HepG2 (cell line): Measurements from ENCODE around the gene CTNNAL1. TPM values are rescaled to one million over a fixed set of nuclear protein-coding genes. Genes with fewer than 3 reads are reported as not detected.

Source experiments
- FOXK2 ChIP-seq: fragments of 450-650 bp; IDR thresholded peaks from 2 replicates; pipeline ENCODE4 v1.6.1; 2016
- HNRNPUL1 ChIP-seq: fragments of 200-400 bp; formaldehyde crosslinking; IDR thresholded peaks from 2 replicates; pipeline ENCODE4 v1.6.1; 2017; ENCODE audit warnings: low read depth, mild to moderate bottlenecking, low read length, moderate library complexity
- MEF2D ChIP-seq: sonication (generic); formaldehyde crosslinking; IDR thresholded peaks from 2 replicates; pipeline ENCODE4 v1.5.1; 2020; ENCODE audit warnings: mild to moderate bottlenecking, missing genetic modification reagents
- NFATC3 ChIP-seq: sonication (generic); formaldehyde crosslinking; IDR thresholded peaks from 2 replicates; pipeline ENCODE4 v1.5.1; 2020; ENCODE audit warnings: mild to moderate bottlenecking, missing genetic modification reagents
- NKX3-1 ChIP-seq: sonication (generic); formaldehyde crosslinking; IDR thresholded peaks from 2 replicates; pipeline ENCODE4 v1.5.0; 2020; ENCODE audit warnings: missing genetic modification reagents
- NRL ChIP-seq: sonication (generic); formaldehyde crosslinking; IDR thresholded peaks from 2 replicates; pipeline ENCODE4 v1.5.0; 2020; ENCODE audit warnings: missing genetic modification reagents, mild to moderate bottlenecking, moderate library complexity, borderline replicate concordance
- PHB2 ChIP-seq: fragments of 450-650 bp; IDR thresholded peaks from 2 replicates; pipeline ENCODE4 v1.6.1; 2018; ENCODE audit not compliant: partially characterized antibody
- RAD51 ChIP-seq: fragments of 450-650 bp; IDR thresholded peaks from 2 replicates; pipeline ENCODE4 v1.6.1; 2016; ENCODE audit warnings: borderline replicate concordance
- SCMH1 ChIP-seq: sonication (generic); formaldehyde crosslinking; IDR thresholded peaks from 2 replicates; pipeline ENCODE4 v1.9.0; 2021; ENCODE audit warnings: missing genetic modification reagents, mild to moderate bottlenecking, borderline replicate concordance
- SOX5 ChIP-seq: IDR thresholded peaks from 2 replicates; pipeline ENCODE4 v1.6.1; 2016; ENCODE audit warnings: borderline replicate concordance
- SP5 ChIP-seq: IDR thresholded peaks from 2 replicates; pipeline ENCODE4 v1.6.1; 2016; ENCODE audit warnings: low read depth, borderline replicate concordance
- TCF7L2 ChIP-seq: IDR thresholded peaks from 2 replicates; pipeline ENCODE4 v1.6.1; 2011; ENCODE audit warnings: mild to moderate bottlenecking, low read depth, low read length, moderate library complexity
- XBP1 ChIP-seq: sonication (generic); formaldehyde crosslinking; IDR thresholded peaks from 2 replicates; pipeline ENCODE4 v1.5.0; 2020; ENCODE audit warnings: missing genetic modification reagents
- ZMYM4 ChIP-seq: sonication (generic); formaldehyde crosslinking; IDR thresholded peaks from 2 replicates; pipeline ENCODE4 v1.8.1; 2023; ENCODE audit warnings: mild to moderate bottlenecking, missing genetic modification reagents
- ZNF232 ChIP-seq: sonication (generic); formaldehyde crosslinking; IDR thresholded peaks from 2 replicates; pipeline ENCODE4 v1.4.0; 2020; ENCODE audit warnings: missing genetic modification reagents, borderline replicate concordance
- ZNF251 ChIP-seq: sonication (generic); formaldehyde crosslinking; IDR thresholded peaks from 2 replicates; pipeline ENCODE4 v1.9.0; 2021; ENCODE audit warnings: mild to moderate bottlenecking, missing genetic modification reagents
- ZNF260 ChIP-seq: sonication (generic); formaldehyde crosslinking; IDR thresholded peaks from 2 replicates; pipeline ENCODE4 v1.4.0; 2020; ENCODE audit warnings: missing genetic modification reagents, low read depth, mild to moderate bottlenecking, borderline replicate concordance
- ZNF460 ChIP-seq: sonication (generic); formaldehyde crosslinking; IDR thresholded peaks from 2 replicates; pipeline ENCODE4 v1.5.1; 2020; ENCODE audit warnings: missing genetic modification reagents, mild to moderate bottlenecking, borderline replicate concordance
- ZNF878 ChIP-seq: sonication (generic); formaldehyde crosslinking; IDR thresholded peaks from 2 replicates; pipeline ENCODE4 v1.8.1; 2023; ENCODE audit warnings: mild to moderate bottlenecking, missing genetic modification reagents, moderate library complexity
- ZSCAN31 ChIP-seq: sonication (generic); formaldehyde crosslinking; IDR thresholded peaks from 2 replicates; pipeline ENCODE4 v1.5.0; 2020; ENCODE audit warnings: low read depth, mild to moderate bottlenecking, missing genetic modification reagents
- polyA plus RNA-seq, 8 experiments: library from polyadenylated mRNA; depleted of rRNA in 3 of 8; stranded (reverse) in 7 of 8; unstranded in 1 of 8; fragments of >200 nt; fragmentation: Illumina TruSeq in 4 of 8; extraction: Trizol in 4 of 8; gene quantifications; 2 replicates each; pipeline versions ENCODE4 v1.2.1 to v1.2.3, GENCODE V29; 2011 to 2016; ENCODE audit warnings: low read depth in 4 of 8, missing spikeins in 1 of 8, mixed read lengths in 1 of 8; ENCODE audit not compliant: insufficient read depth in 1 of 8
- total RNA-seq, 5 experiments: library from RNA; depleted of rRNA; stranded (reverse); fragments of >200 nt; fragmentation: Illumina TruSeq; extraction: Trizol; gene quantifications; 2 replicates each; pipeline ENCODE4 v1.2.3, GENCODE V29; 2016; ENCODE audit warnings: low read depth in 1 of 5
- TF ChIP-seq, protein P1 (sequence below): sonication (generic); formaldehyde crosslinking; IDR thresholded peaks from 2 replicates; pipeline ENCODE4 v1.5.0; 2020; ENCODE audit warnings: missing genetic modification reagents
- TF ChIP-seq, protein P2 (sequence below): IDR thresholded peaks from 2 replicates; pipeline ENCODE4 v1.6.1; 2012; ENCODE audit warnings: inconsistent platforms
- TF ChIP-seq, protein P3 (sequence below): IDR thresholded peaks from 2 replicates; pipeline ENCODE4 v1.4.0; 2020; ENCODE audit warnings: mild to moderate bottlenecking, missing genetic modification reagents
- TF ChIP-seq, protein P4 (sequence below): sonication (generic); formaldehyde crosslinking; IDR thresholded peaks from 2 replicates; pipeline ENCODE4 v1.4.0; 2020; ENCODE audit warnings: mild to moderate bottlenecking, missing genetic modification reagents

CTNNAL1 gene
- total and polyA plus RNA-seq, 2 of the 13 experiments (the other 11 are each of a cell fraction or from before 2014, with no cell fraction given), result 32.0 to 162 TPM

DNA sequence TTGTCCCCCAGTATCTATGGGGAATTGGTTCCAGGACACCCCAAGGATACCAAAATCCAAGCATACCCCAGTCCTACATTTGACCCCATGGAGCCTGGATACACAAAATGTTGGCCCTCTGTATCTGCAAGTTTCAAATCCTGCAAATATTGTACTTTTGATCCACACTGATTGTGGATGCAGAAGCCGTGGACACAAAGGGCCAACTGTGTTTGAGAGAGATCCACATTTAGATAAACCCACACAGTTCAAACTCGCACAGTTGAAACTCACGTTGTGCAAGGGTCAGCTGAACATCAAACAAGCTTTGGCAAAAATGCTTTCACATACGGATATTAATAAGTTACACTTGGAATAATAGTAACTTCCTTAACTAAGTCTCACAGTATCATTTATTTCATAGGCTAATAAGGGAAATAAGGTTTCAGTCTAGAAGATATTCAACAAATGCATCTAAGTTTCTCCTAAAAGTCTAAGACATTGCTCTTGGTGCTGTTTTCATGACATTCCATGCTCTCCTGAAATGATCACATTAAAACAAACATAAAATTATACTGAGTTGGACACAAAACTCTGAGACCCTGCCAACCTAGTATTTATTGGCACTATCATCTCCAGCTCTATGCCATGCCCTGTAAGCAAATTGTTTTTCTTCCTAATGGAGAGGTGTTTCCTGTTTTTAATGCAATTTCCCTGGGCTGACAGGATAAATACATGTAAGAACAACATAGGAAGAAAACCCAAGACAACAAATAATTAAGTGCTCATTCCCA lies 118.9 kb downstream of the CTNNAL1 start (continued):
- TF ChIP-seq SCMH1 (CRISPR knock-in tag), result no peak
- TF ChIP-seq XBP1 (CRISPR knock-in tag), result no peak
- TF ChIP-seq HNRNPUL1, result no peak
- TF ChIP-seq TCF7L2, result no peak
- TF ChIP-seq, protein P1, sequence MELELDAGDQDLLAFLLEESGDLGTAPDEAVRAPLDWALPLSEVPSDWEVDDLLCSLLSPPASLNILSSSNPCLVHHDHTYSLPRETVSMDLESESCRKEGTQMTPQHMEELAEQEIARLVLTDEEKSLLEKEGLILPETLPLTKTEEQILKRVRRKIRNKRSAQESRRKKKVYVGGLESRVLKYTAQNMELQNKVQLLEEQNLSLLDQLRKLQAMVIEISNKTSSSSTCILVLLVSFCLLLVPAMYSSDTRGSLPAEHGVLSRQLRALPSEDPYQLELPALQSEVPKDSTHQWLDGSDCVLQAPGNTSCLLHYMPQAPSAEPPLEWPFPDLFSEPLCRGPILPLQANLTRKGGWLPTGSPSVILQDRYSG (CRISPR knock-in tag), result no peak
- no peak for TF ChIP-seq NRL
- TF ChIP-seq, protein P2, sequence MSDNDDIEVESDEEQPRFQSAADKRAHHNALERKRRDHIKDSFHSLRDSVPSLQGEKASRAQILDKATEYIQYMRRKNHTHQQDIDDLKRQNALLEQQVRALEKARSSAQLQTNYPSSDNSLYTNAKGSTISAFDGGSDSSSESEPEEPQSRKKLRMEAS, result peak; percentile 58
- no peak for TF ChIP-seq FOXK2
- peak; percentile 63 for TF ChIP-seq ZSCAN31
- TF ChIP-seq ZNF878, result 0 out of 2 replicates have a peak, but pooled peaks have one; percentile 50
- TF ChIP-seq, protein P3, sequence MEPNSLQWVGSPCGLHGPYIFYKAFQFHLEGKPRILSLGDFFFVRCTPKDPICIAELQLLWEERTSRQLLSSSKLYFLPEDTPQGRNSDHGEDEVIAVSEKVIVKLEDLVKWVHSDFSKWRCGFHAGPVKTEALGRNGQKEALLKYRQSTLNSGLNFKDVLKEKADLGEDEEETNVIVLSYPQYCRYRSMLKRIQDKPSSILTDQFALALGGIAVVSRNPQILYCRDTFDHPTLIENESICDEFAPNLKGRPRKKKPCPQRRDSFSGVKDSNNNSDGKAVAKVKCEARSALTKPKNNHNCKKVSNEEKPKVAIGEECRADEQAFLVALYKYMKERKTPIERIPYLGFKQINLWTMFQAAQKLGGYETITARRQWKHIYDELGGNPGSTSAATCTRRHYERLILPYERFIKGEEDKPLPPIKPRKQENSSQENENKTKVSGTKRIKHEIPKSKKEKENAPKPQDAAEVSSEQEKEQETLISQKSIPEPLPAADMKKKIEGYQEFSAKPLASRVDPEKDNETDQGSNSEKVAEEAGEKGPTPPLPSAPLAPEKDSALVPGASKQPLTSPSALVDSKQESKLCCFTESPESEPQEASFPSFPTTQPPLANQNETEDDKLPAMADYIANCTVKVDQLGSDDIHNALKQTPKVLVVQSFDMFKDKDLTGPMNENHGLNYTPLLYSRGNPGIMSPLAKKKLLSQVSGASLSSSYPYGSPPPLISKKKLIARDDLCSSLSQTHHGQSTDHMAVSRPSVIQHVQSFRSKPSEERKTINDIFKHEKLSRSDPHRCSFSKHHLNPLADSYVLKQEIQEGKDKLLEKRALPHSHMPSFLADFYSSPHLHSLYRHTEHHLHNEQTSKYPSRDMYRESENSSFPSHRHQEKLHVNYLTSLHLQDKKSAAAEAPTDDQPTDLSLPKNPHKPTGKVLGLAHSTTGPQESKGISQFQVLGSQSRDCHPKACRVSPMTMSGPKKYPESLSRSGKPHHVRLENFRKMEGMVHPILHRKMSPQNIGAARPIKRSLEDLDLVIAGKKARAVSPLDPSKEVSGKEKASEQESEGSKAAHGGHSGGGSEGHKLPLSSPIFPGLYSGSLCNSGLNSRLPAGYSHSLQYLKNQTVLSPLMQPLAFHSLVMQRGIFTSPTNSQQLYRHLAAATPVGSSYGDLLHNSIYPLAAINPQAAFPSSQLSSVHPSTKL (CRISPR knock-in tag), result peak; percentile 98
- peak; percentile 90 for TF ChIP-seq SOX5 (CRISPR knock-in tag)
- TF ChIP-seq ZMYM4, result peak; percentile 54; the same call in 1 of the 2 replicates
- TF ChIP-seq ZNF260 (CRISPR knock-in tag), result no peak
- TF ChIP-seq, protein P4, sequence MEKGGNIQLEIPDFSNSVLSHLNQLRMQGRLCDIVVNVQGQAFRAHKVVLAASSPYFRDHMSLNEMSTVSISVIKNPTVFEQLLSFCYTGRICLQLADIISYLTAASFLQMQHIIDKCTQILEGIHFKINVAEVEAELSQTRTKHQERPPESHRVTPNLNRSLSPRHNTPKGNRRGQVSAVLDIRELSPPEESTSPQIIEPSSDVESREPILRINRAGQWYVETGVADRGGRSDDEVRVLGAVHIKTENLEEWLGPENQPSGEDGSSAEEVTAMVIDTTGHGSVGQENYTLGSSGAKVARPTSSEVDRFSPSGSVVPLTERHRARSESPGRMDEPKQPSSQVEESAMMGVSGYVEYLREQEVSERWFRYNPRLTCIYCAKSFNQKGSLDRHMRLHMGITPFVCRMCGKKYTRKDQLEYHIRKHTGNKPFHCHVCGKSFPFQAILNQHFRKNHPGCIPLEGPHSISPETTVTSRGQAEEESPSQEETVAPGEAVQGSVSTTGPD, result 0 out of 2 replicates have a peak, but pooled peaks have one; percentile 53
- no peak; the same call in 1 of the 2 replicates for TF ChIP-seq ZNF460 (CRISPR knock-in tag)
- peak; percentile 55; the same call in 1 of the 2 replicates for TF ChIP-seq ZNF232
- TF ChIP-seq SP5 (CRISPR knock-in tag), result 0 out of 2 replicates have a peak, but pooled peaks have one; percentile 30
- TF ChIP-seq PHB2, result no peak
- peak; percentile 84 for TF ChIP-seq MEF2D
- TF ChIP-seq ZNF251 (CRISPR knock-in tag), result no peak
- no peak for TF ChIP-seq NKX3-1 (CRISPR knock-in tag)
- no peak for TF ChIP-seq RAD51
- no peak for TF ChIP-seq NFATC3 (CRISPR knock-in tag)
